AG04449 (cell line): ENCODE results near the gene DCAF11.

Source experiments
- CTCF ChIA-PET: fragments of 350-600 bp; formaldehyde crosslinking; extraction: SDS; loops from one replicate; lab custom pipeline; 2021; ENCODE audit warnings: antibody characterized with exemption; lab: Yijun Ruan, JAX
- POLR2A ChIA-PET: fragments of 400-600, 350-600 bp; formaldehyde crosslinking; extraction: SDS; loops from one replicate; lab custom pipeline; 2020; ENCODE audit warnings: antibody characterized with exemption, inconsistent platforms; lab: Yijun Ruan, JAX
- DNase-seq: peaks from one replicate; pipeline ENCODE4 v3.0.0-alpha.2; 2010; ENCODE audit warnings: low read depth, low spot score
- H3K4me3 ChIP-seq: 2 replicates; pipeline ENCODE4 v1.5.1; 2011; ENCODE audit warnings: low read depth, mild to moderate bottlenecking, control low read depth, low read length
- TF ChIP-seq, protein P1 (sequence below): IDR thresholded peaks from one replicate; pipeline ENCODE4 v1.5.1; 2011; ENCODE audit warnings: mild to moderate bottlenecking, moderate library complexity, low read length, control low read depth, inconsistent platforms; ENCODE audit not compliant: insufficient read depth; ENCODE audit errors: missing control alignments

DCAF11 gene

GRCh38 chr14:24117179-24117578 lies 2.6 kb downstream of the DCAF11 start:
- CTCF ChIA-PET, result interaction anchor here (1.0 to 4.7 kb wide), 8 partner anchors 9 to 180 kb away, joined by 3 to 30 read pairs (median 8); partner anchors contain the start of gene IRF9
- DNase-seq, result no peak
- no peak overlapping the region for H3K4me3 ChIP-seq
- TF ChIP-seq, protein P1, sequence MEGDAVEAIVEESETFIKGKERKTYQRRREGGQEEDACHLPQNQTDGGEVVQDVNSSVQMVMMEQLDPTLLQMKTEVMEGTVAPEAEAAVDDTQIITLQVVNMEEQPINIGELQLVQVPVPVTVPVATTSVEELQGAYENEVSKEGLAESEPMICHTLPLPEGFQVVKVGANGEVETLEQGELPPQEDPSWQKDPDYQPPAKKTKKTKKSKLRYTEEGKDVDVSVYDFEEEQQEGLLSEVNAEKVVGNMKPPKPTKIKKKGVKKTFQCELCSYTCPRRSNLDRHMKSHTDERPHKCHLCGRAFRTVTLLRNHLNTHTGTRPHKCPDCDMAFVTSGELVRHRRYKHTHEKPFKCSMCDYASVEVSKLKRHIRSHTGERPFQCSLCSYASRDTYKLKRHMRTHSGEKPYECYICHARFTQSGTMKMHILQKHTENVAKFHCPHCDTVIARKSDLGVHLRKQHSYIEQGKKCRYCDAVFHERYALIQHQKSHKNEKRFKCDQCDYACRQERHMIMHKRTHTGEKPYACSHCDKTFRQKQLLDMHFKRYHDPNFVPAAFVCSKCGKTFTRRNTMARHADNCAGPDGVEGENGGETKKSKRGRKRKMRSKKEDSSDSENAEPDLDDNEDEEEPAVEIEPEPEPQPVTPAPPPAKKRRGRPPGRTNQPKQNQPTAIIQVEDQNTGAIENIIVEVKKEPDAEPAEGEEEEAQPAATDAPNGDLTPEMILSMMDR, result no peak
- POLR2A ChIA-PET, result no interaction called here

- POLR2A ChIA-PET, result no interaction called here
- CTCF ChIA-PET, result interaction anchor here (0.9 to 1.2 kb wide), 2 partner anchors 41 to 189 kb away, joined by 3 read pairs; partner anchors contain the start of gene IRF9
- TF ChIP-seq, protein P1, result no peak
- no peak overlapping the region for H3K4me3 ChIP-seq
- no peak for DNase-seq
These were observed 5.1 kb downstream of the DCAF11 start for GRCh38 chr14:24119691-24120090.

DNA sequence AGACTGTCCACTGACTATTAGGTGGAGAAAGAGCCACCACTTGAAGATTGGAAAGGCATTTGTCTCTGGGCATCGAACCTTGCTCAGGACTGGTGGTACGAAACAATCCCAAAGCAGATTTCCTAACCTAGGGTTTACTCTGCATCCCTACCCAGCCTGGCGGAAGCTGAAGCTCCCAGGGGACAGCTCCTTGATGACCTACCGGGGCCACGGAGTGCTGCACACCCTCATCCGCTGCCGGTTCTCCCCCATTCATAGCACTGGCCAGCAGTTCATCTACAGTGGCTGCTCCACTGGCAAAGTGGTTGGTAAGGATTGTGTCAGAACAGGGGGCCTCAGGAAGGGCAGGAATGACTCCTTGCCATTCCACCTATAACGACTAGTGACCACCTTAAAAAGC lies 6.6 kb downstream of the DCAF11 start:
- DNase-seq, result no peak
- POLR2A ChIA-PET, result no interaction called here
- CTCF ChIA-PET, result interaction anchor here (1.4 to 1.7 kb wide), 2 partner anchors 40 to 62 kb away, joined by 4 to 5 read pairs; partner anchors contain the start of gene IRF9
- H3K4me3 ChIP-seq, result no peak overlapping the region
- TF ChIP-seq, protein P1, result no peak

- no peak overlapping the region for H3K4me3 ChIP-seq
- TF ChIP-seq, protein P1, result no peak
- DNase-seq, result no peak
- POLR2A ChIA-PET, result interaction anchor here (1.8 kb wide), 1 partner anchor 24 kb away, joined by 5 read pairs; the partner anchor contains the start of genes PSME2 and RNF31
- CTCF ChIA-PET, result interaction anchor here (1.2 to 1.7 kb wide), 3 partner anchors 16 to 64 kb away, joined by 3 to 5 read pairs (median 4); partner anchors contain the start of gene IRF9
These were observed 7.8 kb downstream of the DCAF11 start for GRCh38 chr14:24122416-24122815.

DNA sequence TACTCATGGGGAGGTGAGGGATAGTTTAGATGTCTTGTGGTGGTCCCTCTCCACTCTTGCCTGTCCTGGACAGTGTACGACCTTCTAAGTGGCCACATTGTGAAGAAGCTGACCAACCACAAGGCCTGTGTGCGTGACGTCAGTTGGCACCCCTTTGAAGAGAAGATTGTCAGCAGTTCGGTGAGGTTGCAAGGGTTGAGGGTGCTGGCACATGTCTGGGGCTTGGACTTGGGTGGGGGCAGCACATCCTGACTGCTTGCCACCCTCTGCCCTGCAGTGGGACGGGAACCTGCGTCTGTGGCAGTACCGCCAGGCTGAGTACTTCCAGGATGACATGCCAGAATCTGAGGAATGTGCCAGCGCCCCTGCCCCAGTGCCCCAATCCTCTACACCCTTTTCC lies 8.3 kb downstream of the DCAF11 start:
- no peak for DNase-seq
- CTCF ChIA-PET, result interaction anchor here (1.0 to 1.7 kb wide), 4 partner anchors 14 to 38 kb away, joined by 3 to 5 read pairs (median 4); partner anchors contain the start of genes EMC9 and IRF9
- POLR2A ChIA-PET, result interaction anchor here (1.8 kb wide), 1 partner anchor 24 kb away, joined by 5 read pairs; the partner anchor contains the start of genes PSME2 and RNF31
- H3K4me3 ChIP-seq, result no peak overlapping the region
- TF ChIP-seq, protein P1, result no peak

DNA sequence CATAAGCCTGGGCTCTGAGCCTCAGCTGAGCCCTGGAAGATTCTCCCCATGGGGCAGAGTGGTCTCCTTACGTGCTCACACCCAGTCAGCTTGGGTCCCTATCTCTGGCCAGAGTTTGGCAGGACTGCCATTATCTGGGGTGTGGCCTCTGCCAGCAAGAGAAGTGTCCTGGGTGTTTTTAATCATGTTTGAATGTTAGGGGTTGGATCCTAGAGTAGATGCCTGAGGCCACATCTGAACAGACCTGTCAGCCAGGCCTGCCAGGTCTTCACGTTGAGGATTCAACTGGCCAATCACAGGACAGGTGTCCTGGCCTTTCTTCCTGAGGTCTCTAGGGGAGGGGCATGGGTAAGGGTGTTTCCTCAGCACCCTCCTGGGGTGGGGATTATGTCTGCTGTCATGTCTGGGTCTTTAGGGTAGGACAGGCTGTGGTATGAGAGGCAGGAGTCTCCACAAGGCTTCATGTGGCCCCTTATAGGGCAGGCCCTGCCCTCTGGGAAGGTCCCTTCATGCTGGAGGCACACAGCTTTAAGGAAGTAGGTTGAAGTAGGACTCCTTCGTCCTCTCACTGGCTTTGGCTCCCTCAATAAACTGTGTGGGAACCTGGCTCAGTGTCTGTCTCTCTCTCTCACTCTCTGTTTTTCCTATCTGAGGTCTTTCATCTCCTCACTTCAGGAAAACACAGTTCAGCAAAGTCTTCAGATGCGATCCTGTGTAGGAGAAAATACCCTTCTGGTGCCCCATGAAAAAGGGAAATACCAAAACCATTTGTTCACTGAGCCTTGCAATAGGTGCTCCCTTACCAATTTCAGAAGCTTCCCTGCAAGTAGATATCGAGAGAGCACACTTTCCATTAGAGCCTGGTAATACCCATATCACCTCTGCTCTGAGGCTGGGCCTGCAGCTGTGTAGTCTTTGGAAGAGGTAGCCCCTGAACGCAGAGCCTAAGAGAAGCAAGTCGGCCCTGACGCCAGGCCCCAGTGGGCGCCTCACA lies 9.1 kb downstream of the DCAF11 start:
- no peak overlapping the region for H3K4me3 ChIP-seq
- ChIA-PET CTCF (interaction anchor here (0.8 to 1.5 kb wide), 4 partner anchors 15 to 66 kb away, joined by 3 to 5 read pairs (median 4); partner anchors contain the start of gene EMC9), POLR2A (interaction anchor here (1.8 kb wide), 1 partner anchor 23 kb away, joined by 5 read pairs; the partner anchor contains the start of genes PSME2 and RNF31)
- TF ChIP-seq, protein P1, result no peak
- no peak for DNase-seq
